Stimulated activated effector memory CD8-positive, alpha-beta T cell treated with anti-CD3 and anti-CD28 coated beads, Interleukin-12 subunit alpha, Interleukin-12 subunit beta, amount 100 ng/mL, for 72 hours (primary cell): Measurements from ENCODE around the gene SEMA4A.
"Not testable (repeated sequence)": the region's sequence is repeated elsewhere in the genome, so short reads cannot be mapped to it uniquely, and the experiment has no call there.

Experiments
- ATAC-seq: fragments of 150-1000 bp; cut with Tn5 transposase; 2 replicates; pipeline ENCODE4 v1.10.0; 2021
- DNase-seq, 2 donors: peaks; one replicate each; pipeline ENCODE4 v3.0.0; 2021 to 2022; ENCODE audit warnings: low spot score in 2 of 2
- H3K27ac Mint-ChIP-seq: one replicate; pipeline ENCODE4 v1.8.0; 2022; ENCODE audit warnings: mild to moderate bottlenecking, mixed read lengths
- H3K36me3 Mint-ChIP-seq: one replicate; pipeline ENCODE4 v1.8.0; 2022; ENCODE audit warnings: mild to moderate bottlenecking, mixed read lengths
- H3K4me1 Mint-ChIP-seq: one replicate; pipeline ENCODE4 v1.8.0; 2022; ENCODE audit warnings: mixed read lengths
- H3K4me3 Mint-ChIP-seq: one replicate; pipeline ENCODE4 v1.8.0; 2022; ENCODE audit warnings: mild to moderate bottlenecking, mixed read lengths
- H3K9me3 Mint-ChIP-seq: one replicate; pipeline ENCODE4 v1.8.0; 2022; ENCODE audit warnings: mixed read lengths

Gene SEMA4A

GRCh38 chr1:156115514-156116374 is 37.6 kb upstream of the SEMA4A start:
- no peaks in the 10 kb centered on the region for H3K9me3 Mint-ChIP-seq
- peaks cover 75% of the 10 kb centered on the region for H3K36me3 Mint-ChIP-seq
- peak overlapping the region; percentile 94 for H3K27ac Mint-ChIP-seq
- ATAC-seq (no peak), DNase-seq (no peak)
- H3K4me3 Mint-ChIP-seq = peak overlapping the region; percentile 91
- peaks cover 63% of the 10 kb centered on the region for H3K4me1 Mint-ChIP-seq

- peaks cover 85% of the 10 kb centered on the region for H3K36me3 Mint-ChIP-seq
- H3K4me1 Mint-ChIP-seq = peaks cover 57% of the 10 kb centered on the region
- DNase-seq, H3K9me3 Mint-ChIP-seq, ATAC-seq: not testable (repeated sequence)
- peak overlapping the region; percentile 91 for H3K4me3 Mint-ChIP-seq
- peak overlapping the region; percentile 94 for H3K27ac Mint-ChIP-seq
These were observed 36.7 kb upstream of the SEMA4A start for GRCh38 chr1:156116731-156117130.

- DNase-seq (no peak), ATAC-seq (no peak)
- Mint-ChIP-seq H3K4me1 (peaks cover 59% of the 10 kb centered on the region), H3K27ac (no peak overlapping the region), H3K36me3 (peaks cover 92% of the 10 kb centered on the region), H3K9me3 (no peaks in the 10 kb centered on the region), H3K4me3 (peak overlapping the region; percentile 91)
These were observed 35.8 kb upstream of the SEMA4A start for GRCh38 chr1:156117414-156118176.

- no peak overlapping the region for H3K27ac Mint-ChIP-seq
- peak overlapping the region; percentile 91 for H3K4me3 Mint-ChIP-seq
- peaks cover 59% of the 10 kb centered on the region for H3K4me1 Mint-ChIP-seq
- peaks cover 97% of the 10 kb centered on the region for H3K36me3 Mint-ChIP-seq
- DNase-seq (no peak), ATAC-seq (no peak)
- no peaks in the 10 kb centered on the region for H3K9me3 Mint-ChIP-seq
These were observed 35.1 kb upstream of the SEMA4A start for GRCh38 chr1:156118177-156118868.

- Mint-ChIP-seq H3K9me3 (no peaks in the 10 kb centered on the region), H3K4me1 (peaks cover 60% of the 10 kb centered on the region), H3K27ac (peak overlapping the region; percentile 61), H3K36me3 (peaks cover 90% of the 10 kb centered on the region), H3K4me3 (peak overlapping the region; percentile 91)
- DNase-seq (no peak), ATAC-seq (peak; percentile 11)
These were observed 33.7 kb upstream of the SEMA4A start for GRCh38 chr1:156119503-156120209.

GRCh38 chr1:156120318-156120717 is 33.1 kb upstream of the SEMA4A start:
- no peak for DNase-seq
- peaks cover 90% of the 10 kb centered on the region for H3K36me3 Mint-ChIP-seq
- peak overlapping the region; percentile 61 for H3K27ac Mint-ChIP-seq
- H3K4me3 Mint-ChIP-seq = peak overlapping the region; percentile 91
- H3K9me3 Mint-ChIP-seq = no peaks in the 10 kb centered on the region
- peaks cover 67% of the 10 kb centered on the region for H3K4me1 Mint-ChIP-seq
- ATAC-seq = no peak

GRCh38 chr1:156121005-156121404 is 32.4 kb upstream of the SEMA4A start:
- H3K4me3 Mint-ChIP-seq, H3K9me3 Mint-ChIP-seq, ATAC-seq, DNase-seq: not testable (repeated sequence)
- H3K27ac Mint-ChIP-seq = peak overlapping the region; percentile 73
- H3K36me3 Mint-ChIP-seq = peaks cover 88% of the 10 kb centered on the region
- peaks cover 71% of the 10 kb centered on the region for H3K4me1 Mint-ChIP-seq

- Mint-ChIP-seq H3K36me3 (peaks cover 88% of the 10 kb centered on the region), H3K4me1 (peaks cover 71% of the 10 kb centered on the region), H3K27ac (peak overlapping the region; percentile 73), H3K9me3 (no peaks in the 10 kb centered on the region), H3K4me3 (no peak overlapping the region)
- DNase-seq (no peak), ATAC-seq (no peak)
These were observed 31.9 kb upstream of the SEMA4A start for GRCh38 chr1:156121457-156121856.

GRCh38 chr1:156122086-156122485 is 31.3 kb upstream of the SEMA4A start:
- H3K4me1 Mint-ChIP-seq = peaks cover 74% of the 10 kb centered on the region
- no peak for ATAC-seq
- H3K9me3 Mint-ChIP-seq = no peaks in the 10 kb centered on the region
- peak overlapping the region; percentile 70 for H3K4me3 Mint-ChIP-seq
- no peak for DNase-seq
- H3K36me3 Mint-ChIP-seq = peaks cover 86% of the 10 kb centered on the region
- H3K27ac Mint-ChIP-seq = peak overlapping the region; percentile 95

- no peak for ATAC-seq
- Mint-ChIP-seq H3K27ac (peak overlapping the region; percentile 95), H3K9me3 (no peaks in the 10 kb centered on the region), H3K4me3 (peak overlapping the region; percentile 70), H3K4me1 (peaks cover 78% of the 10 kb centered on the region), H3K36me3 (peaks cover 86% of the 10 kb centered on the region)
- no peak for DNase-seq
These were observed 30.6 kb upstream of the SEMA4A start for GRCh38 chr1:156122519-156123355.

GRCh38 chr1:156123356-156124196 is 29.8 kb upstream of the SEMA4A start:
- Mint-ChIP-seq H3K9me3 (no peaks in the 10 kb centered on the region), H3K4me1 (peaks cover 78% of the 10 kb centered on the region), H3K36me3 (peaks cover 86% of the 10 kb centered on the region), H3K4me3 (peak overlapping the region; percentile 70), H3K27ac (peak overlapping the region; percentile 95)
- DNase-seq (peak; percentile 47 to 69), ATAC-seq (peak; percentile 47)

- no peaks in the 10 kb centered on the region for H3K9me3 Mint-ChIP-seq
- H3K36me3 Mint-ChIP-seq = peaks cover 86% of the 10 kb centered on the region
- H3K27ac Mint-ChIP-seq = peak overlapping the region; percentile 95
- peaks cover 82% of the 10 kb centered on the region for H3K4me1 Mint-ChIP-seq
- ATAC-seq (peak; percentile 5), DNase-seq (no peak)
- peak overlapping the region; percentile 70 for H3K4me3 Mint-ChIP-seq
These were observed 28.6 kb upstream of the SEMA4A start for GRCh38 chr1:156124557-156125483.
